ENCODE measurements around the gene ARHGAP4.

Gene ARHGAP4

DNA sequence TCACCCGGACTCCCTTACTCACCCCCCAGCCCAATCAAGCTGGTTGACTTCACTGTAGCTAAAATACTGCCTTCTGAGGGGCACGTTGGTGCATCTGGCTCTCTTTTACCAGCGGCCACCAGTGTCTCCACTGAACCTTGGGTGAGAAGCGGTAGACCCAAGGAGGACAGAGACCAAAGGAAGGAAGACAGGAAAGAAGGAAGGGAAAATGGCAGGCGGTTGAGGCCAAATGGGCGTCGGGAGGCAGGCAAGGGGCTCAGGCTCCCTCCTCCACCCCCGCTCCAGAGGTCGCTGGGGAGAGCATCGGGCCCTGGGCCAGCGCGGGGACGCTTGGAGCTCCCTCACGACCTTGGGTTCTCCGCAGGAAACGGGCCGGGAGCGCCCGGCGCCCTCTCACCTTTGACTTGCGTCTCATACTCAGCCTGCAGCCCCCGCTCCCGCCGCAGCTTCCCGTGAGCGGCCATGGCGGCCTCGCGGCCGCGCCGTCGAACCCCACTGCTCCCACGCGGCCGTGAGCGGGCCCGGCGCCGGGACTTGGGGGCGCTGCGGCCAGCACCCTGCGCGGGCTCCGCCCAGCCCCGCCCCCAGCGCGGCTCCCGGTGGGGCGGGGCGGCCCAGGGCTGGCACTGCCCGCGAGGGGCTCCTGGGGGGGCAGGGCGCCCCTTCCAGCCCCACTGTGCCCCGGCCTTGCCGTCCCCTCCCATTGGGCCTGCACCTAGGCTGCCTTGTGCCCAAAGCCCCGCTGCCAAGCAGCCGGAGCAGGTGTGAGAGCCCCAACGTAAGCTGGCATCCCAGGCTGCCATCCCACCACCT lies at the start of gene ARHGAP4:
TSS of gene ARHGAP4 (minus strand) at position 526 of the 813 bp plus-strand sequence. CDS start at position 464, 62 bp downstream.
- no peak for DNase-seq (ENCODE audit: low read depth)

DNA sequence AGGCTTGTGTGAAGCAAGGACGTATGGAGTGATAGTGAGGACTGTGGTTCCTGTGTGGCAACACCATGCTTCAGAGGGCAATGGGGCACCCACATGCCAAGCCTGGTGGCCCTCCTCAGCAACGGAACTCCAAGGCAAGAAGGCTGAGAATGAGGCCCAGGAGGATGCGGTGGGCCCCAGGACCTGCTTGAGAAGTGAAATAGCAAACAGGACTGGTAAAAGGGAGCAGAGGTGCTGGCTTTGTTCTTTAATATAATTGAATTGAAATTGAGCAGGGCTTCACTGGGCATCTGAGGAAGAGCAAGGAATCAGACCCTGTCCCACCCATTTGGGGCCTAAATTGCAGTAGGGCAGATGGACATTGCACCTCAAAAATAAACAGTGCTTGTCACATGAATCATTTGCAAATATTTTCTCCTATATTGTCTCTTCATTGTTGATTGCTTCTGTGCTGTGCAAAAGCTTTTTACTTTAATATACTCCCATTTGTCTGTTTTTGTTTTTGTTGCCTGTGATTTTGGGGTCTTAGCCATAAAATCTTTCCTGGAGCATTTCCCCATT lies 48.7 kb upstream of the ARHGAP4 start:
- DNase-seq (ENCODE audit: low read depth) = no peak

DNA sequence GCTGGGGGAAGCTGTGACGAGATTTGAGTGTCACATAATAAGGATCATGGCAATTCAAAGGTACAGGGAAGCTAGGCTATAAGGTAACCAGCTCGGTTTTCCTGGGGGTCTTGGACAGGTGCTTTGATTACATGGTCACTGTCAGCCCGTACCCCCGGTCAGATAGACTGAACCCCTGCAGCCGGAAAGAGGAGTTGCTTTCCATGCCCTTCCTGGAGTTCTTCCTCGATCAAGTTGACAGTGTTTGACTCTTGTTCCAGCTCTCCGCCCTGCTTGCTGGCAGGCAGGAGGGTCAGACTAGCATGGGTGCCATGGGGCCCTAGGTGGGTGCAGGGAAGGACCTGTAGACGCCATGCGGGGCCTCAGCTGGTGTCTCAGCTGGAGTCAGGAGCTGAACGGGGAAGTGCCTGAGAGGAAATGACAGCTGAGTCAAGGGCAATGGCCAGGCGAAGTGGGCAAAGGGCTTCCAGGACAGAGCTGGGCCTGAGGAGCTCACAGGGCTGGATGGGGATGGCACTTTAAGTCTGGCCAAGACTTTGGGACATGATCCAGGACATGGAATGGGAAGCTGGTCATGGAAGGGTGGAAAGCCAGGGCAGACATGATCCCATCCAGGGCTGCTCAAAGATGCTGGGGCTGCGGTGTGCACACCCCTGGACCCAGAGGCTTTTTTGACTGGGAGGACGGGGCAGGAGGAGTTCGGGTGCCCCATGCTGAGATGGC lies 48.1 kb upstream of the ARHGAP4 start:
- no peak for DNase-seq (ENCODE audit: low read depth)

DNA sequence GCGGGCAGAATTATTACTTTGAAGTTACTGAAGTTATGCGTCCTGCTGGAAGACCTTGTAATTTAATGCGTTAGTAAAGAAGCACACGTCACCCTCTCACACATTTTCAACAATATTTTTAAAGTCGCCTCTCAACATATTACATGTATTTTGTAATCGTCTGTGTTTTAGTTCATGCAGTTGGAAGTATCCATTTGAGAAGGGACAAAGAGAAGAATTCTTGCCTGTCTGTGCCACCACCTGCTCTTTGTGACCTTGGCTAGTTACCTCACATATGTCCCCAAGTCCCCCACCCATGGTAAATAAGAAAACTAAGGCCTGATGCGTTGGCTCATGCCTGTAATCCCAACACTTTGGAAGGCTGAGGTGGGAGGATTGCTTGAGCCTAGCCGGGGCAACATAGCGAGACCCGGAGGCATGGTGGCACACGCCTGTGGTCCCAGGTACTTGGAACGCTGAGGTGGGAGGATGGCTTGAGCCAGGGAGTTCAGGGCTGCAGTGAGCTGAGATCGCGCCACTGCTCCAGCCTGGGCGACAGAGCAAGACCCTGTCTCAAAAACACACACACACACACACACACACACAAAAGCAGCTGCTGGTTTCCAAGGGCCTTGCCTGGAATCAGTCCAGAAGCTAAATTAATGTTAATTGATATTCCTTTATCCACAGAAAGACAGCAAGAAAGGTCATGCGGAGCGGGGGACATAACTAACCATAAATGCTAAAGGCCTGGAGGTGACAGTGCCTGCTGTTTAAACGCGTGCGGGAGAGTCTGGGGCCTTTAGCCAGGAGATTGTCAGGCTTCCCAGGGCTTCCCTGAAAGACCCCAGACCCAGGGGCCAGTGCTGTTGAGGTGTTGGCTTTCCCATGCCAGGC lies 47.3 kb upstream of the ARHGAP4 start:
- no peak for DNase-seq (ENCODE audit: low read depth)

DNA sequence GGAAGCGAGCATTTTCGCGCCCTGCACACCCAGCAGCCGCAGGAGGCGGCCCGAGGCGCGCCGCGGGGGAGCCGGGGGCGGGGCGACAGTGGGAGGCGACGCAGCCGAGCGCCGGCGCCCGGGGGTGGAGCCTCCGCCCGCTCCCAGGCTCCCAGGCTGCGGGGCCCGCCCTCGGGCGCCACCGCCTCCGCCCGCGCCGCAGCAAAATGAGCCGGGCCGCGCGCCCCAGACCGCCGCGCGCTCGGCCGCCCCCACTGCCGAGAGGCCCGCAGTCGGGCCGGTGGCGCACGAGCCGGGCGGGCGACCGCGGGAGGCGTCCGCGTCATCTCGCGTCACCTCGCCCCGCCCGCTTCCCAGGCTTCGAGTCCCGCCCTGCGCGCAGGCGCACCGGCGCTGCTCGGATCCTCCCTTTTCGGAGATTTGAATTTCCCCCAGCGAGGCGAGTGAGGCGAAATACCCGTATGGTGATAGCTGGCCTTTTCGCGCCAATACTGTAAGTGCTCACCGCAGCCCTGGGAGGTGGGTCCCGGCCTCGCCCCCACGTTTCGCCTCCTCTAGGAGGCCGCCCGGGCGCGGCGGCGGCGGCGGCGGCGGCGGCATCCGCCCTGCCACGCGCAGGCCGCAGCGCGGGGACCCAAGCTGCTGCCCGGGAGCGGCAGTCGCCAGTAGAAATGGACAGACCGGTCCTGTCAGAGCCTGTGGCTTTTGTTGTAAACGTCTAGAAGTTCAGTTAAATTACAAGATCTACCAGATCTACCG lies 46.5 kb upstream of the ARHGAP4 start, which contains the start of gene TMEM187:
TSS of gene TMEM187 (plus strand) at position 387 of the 759 bp plus-strand sequence. CDS start 9,309 bp downstream, outside the sequence.
- DNase-seq (ENCODE audit: low read depth) = peak; percentile 87

DNA sequence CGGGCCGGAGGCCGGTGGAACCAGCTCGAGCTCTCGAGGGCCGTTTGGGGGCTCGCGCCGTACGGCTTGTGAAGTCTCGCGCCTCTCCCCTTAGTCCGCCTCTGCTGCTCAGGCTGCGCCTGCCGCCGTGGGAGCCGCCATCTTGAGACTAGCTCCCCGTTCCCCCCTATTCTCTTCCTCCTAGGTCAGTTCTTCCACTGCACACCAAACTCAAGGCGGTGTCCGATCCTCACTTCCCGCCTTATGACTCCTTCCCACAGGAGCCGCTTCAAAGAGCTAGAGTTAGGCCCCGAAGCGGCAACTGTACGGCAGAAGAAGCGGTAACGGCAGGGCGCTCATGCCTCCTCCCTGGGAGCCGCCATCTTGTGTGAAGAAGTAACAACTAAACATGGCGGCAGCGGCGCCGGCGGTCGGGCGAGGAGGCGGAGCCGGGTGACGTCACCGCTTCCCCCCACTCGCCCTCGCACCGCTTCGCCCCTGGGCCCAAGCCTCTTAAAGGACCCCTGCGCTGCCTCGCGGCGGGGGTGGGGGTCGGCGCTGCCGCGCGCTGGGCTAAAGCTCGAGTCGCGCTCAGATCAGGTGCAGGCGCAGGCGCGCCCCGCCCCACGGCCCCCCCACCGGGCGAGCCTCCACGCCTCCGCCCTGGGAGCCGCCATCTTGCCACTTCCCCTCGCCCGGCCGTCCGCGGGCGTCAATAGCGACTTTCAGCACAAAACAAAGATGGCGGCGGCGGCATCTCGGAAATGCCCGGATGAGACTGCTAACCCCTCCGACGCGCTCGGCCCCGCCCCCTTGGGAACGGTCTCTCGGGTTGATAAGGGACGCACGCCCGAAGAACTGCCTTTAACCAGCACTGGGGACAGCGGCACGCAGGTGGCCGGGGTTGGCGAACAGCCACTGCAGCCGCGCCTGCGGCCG lies 45.6 kb upstream of the ARHGAP4 start, which contains the start of gene HCFC1:
TSS of gene HCFC1 (minus strand) at position 369 of the 918 bp plus-strand sequence. CDS start 978 bp downstream, outside the sequence.
- peak; percentile 89 for DNase-seq (ENCODE audit: low read depth)

DNA sequence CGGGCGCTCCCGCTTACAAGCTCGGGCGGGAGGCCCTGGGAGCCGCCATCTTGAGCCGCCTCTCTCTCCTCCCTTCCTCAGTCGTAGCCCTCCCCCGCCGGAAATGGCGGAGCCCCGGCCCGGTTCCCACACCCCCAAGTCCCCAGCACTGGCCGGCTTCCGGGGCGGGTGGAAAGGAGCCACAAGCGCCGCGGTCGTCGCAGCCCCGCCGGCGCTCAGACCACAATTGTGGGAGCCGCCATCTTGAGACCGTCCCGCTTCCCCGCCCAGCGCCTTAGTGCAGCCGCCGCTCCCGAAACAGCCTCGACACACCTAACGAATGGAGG lies 45.0 kb upstream of the ARHGAP4 start:
- peak; percentile 88 for DNase-seq (ENCODE audit: low read depth)

DNA sequence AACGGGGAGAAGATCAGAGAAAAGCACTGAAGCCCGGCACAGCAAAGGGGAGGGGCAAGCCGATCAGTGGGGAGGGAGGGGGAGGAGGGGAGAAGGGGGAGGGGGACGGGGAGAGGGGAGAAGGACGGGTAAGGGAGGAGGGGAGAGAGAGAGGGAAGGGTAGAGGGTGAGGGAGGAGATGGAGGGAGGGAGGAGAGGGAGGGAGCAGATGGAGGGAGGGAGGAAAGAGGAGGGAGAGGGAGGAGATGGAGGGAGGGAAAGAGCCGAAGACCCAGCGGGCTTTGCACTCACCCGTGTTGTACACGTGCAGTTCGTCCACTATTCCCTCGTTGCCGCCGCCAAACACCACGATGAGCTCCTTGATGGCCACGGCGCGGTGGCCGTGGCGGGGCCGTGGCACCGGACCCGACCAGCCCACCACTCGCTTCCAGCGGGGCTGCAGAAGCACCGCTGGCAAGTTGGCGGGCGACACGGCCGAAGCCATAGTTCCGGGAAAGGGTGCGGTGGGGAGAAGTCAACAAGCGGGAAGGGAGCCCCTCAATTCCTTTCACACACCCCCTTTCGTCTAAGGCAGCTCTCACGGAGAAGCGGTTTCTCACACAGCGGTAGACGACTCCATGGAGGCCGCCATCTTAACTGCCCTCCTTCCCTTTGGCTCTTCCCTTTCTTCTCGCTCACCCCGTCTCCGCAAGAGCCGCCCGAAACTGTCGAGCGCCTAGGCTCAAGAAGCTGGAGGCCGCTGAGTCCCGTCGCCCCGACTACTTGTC lies 44.5 kb upstream of the ARHGAP4 start:
- DNase-seq (ENCODE audit: low read depth) = no peak

DNA sequence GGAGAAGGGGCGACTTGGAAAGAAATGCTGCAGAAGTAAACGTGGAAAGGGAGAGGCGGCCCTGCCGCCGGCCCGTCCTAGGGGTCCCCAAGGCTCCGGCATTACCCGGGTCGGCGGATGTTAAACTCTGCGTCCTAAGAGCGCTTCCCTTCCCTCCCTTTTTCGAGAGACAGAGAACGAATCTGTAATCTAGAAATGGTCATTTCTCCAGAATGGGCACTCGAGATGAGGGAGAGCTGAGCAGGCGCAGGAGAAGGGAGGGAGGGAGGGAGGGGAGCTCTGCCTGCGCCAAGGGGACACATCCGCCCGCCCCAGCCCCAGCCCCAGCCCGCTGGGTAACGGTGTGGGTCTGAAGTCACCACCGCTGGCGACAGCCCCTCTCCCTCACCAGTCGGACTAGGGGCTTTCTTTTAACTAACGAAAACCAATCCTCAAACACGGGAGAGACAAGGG lies 43.9 kb upstream of the ARHGAP4 start:
- DNase-seq (ENCODE audit: low read depth) = no peak

DNA sequence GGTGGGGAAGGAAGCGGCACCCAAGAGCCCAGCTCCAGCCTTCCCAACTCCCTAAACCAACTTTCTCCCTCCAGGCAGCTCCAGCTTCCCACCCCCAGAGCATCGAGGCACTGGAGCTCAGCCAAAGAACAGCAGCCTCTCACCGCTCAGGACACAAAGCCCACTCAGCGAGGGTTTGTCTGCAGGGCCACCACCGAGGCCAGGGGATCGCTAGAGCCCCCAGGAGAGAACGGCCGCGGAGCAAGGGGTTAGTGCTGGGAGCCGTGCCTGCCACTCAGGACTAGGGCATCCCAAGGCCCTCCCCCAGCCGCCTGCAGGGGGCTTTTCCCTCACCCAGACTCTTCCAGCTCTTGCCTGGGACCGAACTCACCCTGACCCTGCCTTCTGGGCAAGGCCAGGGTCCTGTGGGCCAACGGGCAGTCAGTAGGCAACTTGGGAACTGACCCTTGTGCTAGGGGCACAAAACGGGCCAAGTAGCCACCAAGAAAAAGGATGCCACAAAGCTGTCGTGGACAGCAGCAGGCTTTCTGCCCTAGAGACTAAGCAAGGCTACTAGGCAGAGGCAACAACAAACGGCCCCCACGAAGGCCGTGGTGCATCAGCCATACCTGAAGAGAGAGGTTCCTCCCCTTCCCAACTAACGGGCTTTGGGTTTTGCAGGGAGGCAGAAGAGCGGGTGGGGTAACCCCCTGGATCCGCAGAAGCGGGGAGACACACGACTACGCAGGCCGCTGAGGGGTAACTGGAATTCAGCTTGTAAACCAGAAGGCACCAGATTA lies 43.2 kb upstream of the ARHGAP4 start:
- no peak for DNase-seq (ENCODE audit: low read depth)

DNA sequence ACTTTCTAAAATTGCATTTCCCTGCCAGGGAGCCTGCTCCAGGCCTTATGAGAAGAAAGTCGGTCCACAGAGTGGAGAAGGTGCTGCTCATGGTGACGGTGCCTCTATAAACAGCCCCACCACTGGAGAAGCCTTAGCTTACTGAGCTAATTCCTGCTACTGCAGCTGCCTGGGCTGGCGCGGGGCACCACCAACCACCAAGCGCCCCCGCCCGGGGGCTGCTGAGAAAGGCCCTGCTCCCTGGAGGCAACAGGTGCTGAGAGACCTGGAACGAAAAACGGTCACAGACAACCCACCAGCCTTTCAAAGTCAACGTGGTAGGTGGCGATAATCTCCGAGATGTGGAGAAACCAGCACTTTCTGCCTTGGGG lies 42.7 kb upstream of the ARHGAP4 start:
- DNase-seq (ENCODE audit: low read depth) = no peak

DNA sequence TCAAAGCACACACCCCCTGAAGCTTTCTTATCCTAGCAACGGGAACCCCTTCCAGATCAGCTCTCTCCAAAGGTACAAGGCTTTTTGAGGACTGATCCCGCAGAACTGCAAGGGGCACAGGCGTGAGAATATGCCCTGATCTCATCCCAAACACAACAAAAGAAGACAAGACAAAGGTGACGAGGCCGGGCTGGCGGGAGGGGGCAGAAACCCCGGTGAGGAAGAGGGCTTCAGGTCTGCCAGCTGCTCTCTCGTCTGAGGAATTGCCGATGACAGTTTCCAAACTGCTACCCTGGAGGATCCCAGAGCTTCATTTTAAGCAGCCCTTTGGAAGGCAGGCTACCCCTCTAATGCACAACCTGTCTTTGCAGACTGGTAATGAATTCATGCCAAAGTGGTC lies 42.2 kb upstream of the ARHGAP4 start:
- no peak for DNase-seq (ENCODE audit: low read depth)

DNA sequence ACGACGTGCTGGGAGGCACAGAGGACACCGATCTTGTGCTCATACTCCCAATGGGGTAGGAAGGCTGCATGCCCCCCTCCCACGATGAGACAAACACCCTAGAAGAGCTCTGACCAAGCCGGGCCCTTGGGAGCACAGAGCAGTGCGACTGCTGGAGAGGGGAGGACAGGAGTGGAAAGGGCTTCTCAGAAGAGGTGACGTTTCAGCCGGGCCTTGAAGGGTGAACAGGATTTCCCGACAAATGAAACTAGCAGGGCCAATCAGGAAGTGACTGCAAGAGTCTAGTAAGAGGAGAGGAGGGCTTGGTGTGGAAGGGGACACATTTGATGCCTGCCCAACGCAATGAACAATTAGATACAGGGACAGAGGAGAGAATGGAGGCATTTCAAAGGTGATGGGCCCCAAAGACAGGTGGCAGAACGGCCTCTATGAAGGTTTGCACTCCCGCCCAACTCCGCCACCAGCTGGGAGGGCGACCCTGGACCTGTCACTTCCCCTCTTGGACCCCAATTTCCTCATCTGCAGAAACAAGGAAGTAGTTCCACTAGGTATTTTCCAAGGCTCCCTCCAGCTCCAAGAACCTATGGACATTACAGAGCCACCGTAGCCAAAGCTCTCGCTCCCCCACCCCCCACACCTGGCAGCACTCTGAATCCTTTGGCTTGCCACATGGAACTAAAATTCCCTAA lies 41.6 kb upstream of the ARHGAP4 start:
- DNase-seq (ENCODE audit: low read depth) = no peak

DNA sequence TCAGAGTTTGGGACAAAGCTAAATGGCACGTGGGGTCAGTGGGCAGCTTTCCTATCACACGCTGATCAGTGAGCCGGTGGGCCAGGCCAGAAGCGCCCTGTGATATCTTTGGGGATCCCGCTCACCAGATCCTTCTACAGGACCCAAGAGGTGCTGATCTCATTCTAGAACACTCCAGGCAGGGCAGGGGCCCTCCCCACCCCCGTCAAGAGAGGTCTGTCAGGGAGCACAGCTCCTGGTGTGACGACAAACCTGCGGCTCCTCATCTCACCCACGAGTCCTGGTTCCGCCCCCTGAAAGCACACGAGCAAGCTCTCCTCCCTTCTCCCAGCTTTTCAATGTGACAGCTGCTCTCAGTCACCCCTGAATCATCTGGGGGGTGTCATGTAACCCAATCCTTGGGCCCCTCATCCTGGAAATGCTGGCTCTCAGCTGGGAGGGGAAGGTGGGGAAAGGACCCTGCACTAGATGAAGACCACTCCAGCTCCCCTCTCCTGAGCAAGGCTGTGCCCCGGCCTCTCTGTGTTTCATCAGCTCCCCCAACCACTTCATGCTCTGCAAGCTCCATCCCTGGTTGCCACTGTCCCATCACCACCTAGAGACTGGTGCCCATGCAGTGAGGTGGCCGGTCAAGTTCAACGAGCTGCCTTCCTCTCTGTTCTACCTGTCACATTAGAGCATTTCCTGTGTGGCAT lies 40.9 kb upstream of the ARHGAP4 start:
- DNase-seq (ENCODE audit: low read depth) = no peak

DNA sequence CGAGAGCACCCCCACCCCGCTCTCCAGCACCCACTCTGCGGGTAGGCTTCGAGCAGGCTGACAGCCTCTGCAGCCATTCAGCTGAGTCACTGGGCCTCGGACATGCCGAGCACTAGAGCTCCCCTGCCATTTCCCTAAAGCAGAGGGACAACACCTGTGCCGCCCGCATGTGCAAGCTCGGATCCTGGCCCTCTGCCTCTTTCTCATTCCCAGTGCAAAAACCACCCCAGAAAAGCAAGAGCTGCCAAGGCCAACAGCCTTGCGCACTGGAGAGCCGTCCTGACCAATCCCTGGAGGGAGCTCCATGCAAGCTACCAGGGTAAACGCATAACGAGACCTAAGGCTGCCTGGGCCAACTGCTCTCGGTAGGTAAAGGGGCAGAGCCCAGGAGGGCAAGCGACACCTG lies 40.2 kb upstream of the ARHGAP4 start:
- DNase-seq (ENCODE audit: low read depth) = no peak

DNA sequence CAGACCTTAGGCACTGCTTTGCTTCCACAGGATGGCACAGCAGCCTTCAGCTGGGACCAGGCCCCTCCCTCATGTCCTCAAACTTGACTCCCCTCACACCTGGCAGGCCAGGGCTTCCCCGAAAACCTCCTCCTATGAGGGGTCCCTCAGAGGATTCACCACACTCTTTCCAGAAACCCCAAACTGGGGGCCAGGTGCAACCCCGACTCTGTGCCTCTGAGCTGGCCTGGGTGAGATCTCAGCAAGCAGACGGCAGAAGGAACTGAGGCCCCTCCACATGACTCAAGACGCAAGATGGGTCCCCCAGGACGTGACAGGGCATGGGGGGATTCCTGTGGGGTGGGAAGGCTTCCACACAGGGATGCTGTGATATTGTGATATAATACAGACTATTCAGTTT lies 39.3 kb upstream of the ARHGAP4 start:
- no peak for DNase-seq (ENCODE audit: low read depth)

DNA sequence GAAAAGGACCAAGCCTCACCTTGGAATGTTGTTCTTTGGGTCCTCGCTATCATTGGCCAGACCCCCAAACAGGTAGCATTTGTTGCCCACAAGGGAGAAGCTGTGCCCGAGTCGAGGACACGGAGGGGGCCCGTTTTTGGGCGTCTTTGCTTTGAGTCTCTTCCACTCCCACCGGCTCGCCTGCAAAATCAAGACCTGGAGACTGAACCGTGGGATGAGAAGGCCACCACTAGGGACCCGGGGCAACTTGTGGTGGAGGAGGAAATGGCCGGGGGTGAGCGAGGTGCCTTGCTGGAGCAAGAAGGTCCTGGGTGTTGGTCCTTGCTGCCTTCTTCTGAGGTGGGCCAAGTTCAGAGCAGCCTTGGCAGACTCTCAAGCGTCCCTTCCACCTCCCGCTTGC lies 38.0 kb upstream of the ARHGAP4 start:
- DNase-seq (ENCODE audit: low read depth) = no peak

Measured in stimulated activated CD8-positive, alpha-beta memory T cell treated with anti-CD3 and anti-CD28 coated beads, Interleukin-4, amount 100 ng/mL, for 24 hours (primary cell).